Measurements from ENCODE around the gene RNF223.
A peak's percentile ranks its signal among the peaks of the same experiment; 100 is the strongest.
"Not testable (repeated sequence)": the region's sequence is repeated elsewhere in the genome, so short reads cannot be mapped to it uniquely, and the experiment has no call there.

The RNF223 gene

DNA sequence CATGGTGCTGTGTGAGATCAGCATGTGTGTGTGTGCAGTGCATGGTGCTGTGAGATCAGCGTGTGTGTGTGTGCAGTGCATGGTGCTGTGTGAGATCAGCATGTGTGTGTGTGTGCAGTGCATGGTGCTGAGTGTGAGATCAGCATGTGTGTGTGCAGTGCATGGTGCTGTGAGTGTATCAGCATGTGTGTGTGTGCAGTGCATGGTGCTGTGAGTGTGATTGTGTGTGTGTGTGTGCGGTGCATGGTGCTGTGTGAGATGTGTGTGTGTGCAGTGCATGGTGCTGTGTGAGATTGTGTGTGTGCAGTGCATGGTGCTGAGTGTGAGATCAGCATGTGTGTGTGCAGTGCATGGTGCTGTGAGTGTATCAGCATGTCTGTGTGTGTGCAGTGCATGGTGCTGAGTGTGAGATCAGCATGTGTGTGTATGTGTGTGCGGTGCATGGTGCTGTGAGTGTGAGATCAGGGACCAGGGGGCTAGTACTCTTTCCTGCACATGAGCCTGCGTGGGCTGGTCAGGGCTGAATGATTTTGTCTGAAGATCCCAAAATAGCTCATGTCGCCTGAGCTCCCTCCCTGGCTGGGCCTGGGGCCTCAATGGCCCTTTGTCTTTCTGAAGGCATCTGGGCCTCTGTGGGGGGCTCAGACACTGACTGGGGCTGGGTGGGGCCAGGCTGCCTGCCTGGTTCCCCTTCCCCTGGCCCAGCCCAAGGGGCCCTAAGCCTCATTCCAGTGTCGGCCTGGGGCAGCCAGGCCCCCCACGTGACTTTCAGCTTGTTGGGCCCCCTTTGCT, 43.0 kb downstream of the RNF223 start:
- H3K27ac ChIP-seq (ENCODE audit: low read depth, low read length); H3K9me3 ChIP-seq (ENCODE audit: control insufficient read depth, insufficient read depth, low read depth, low read length); H3K9ac ChIP-seq (ENCODE audit: low read length): not testable (repeated sequence)
- Histone ChIP-seq H3K27me3 (ENCODE audit: control insufficient read depth, insufficient read depth, low read length) (peaks cover 24% of the 10 kb centered on the region), H3K4me1 (ENCODE audit: control insufficient read depth, insufficient read depth, low read length) (peaks cover 38% of the 10 kb centered on the region), H3K4me3 (ENCODE audit: low read depth, low read length) (0 out of 2 replicates have a peak overlapping the region, but pooled peaks have one; percentile 20), H3K36me3 (ENCODE audit: control insufficient read depth, insufficient read depth, low read length) (peaks cover 15% of the 10 kb centered on the region)

DNA sequence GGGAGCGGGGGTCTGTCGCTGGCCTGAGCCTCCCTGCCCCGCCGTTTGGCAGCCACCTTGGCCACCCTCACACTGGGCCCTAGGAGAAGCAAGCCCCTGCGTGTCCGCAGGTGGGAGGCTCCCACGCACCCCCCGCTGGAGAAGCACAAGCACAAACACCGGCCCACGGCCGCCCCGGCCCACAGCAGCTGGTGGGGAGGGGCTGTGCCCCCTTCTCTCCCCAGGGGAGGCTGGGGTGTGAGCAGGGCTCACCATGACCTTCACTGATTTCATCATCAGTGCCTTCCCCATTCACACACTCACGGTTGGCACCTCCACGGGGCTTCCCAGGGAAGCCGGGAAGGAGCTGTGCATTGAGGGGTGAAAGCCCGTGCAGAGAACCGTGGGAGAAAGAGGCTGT, 46.3 kb downstream of the RNF223 start:
- no peaks in the 10 kb centered on the region for H3K9me3 ChIP-seq (ENCODE audit: control insufficient read depth, insufficient read depth, low read depth, low read length)
- H3K9ac ChIP-seq (ENCODE audit: low read length): no peak overlapping the region
- H3K4me1 ChIP-seq (ENCODE audit: control insufficient read depth, insufficient read depth, low read length): peaks cover 61% of the 10 kb centered on the region
- no peak overlapping the region for H3K27ac ChIP-seq (ENCODE audit: low read depth, low read length)
- peaks cover 12% of the 10 kb centered on the region for H3K36me3 ChIP-seq (ENCODE audit: control insufficient read depth, insufficient read depth, low read length)
- H3K27me3 ChIP-seq (ENCODE audit: control insufficient read depth, insufficient read depth, low read length): peaks cover 3% of the 10 kb centered on the region
- no peak overlapping the region for H3K4me3 ChIP-seq (ENCODE audit: low read depth, low read length)

DNA sequence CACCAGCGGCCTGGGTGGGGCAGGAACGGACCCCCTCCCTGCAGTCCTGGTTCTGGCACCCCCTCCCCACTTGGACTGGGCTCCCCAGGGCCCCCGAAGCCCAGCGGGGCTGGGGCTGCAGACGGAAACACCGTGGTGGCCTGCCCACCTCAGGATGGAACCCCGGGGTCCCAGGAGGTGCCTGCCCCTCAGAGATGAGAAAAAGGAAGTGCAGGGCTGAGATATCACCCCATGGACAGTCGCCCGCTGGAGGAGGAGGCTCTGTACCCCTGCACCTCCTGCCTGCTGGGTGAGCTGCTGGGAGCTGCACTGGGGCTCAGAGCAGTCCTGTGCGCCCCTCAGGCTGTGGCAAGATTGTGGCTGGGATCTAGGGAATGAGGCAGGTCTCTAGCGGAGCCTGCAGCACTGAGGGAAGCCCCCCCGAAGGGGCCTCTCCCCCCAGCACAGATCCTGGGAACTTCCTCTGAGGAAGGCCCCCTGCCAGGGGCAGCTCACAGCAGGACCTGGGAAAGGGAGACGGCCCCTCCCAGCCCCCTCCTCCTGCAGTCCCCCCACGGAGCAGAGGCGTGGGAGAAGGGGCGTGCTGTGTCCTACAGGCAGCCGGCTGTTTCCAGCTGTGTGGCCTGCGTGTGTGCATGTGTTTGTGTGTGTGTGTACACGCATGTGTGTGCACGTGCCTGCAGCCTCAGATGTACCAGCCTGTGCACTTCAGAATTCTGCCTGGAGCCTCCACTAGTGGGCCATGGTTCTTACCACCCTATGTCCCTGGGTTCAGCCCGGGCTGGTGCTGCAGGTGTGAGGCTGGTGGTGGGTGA, 47.3 kb downstream of the RNF223 start:
- H3K9ac ChIP-seq (ENCODE audit: low read length): no peak overlapping the region
- H3K27me3 ChIP-seq (ENCODE audit: control insufficient read depth, insufficient read depth, low read length): peaks cover 3% of the 10 kb centered on the region; the same call in 1 of the 2 replicates
- peaks cover 15% of the 10 kb centered on the region for H3K36me3 ChIP-seq (ENCODE audit: control insufficient read depth, insufficient read depth, low read length)
- no peaks in the 10 kb centered on the region for H3K9me3 ChIP-seq (ENCODE audit: control insufficient read depth, insufficient read depth, low read depth, low read length)
- H3K27ac ChIP-seq (ENCODE audit: low read depth, low read length): no peak overlapping the region
- H3K4me3 ChIP-seq (ENCODE audit: low read depth, low read length): no peak overlapping the region
- peaks cover 61% of the 10 kb centered on the region for H3K4me1 ChIP-seq (ENCODE audit: control insufficient read depth, insufficient read depth, low read length)

DNA sequence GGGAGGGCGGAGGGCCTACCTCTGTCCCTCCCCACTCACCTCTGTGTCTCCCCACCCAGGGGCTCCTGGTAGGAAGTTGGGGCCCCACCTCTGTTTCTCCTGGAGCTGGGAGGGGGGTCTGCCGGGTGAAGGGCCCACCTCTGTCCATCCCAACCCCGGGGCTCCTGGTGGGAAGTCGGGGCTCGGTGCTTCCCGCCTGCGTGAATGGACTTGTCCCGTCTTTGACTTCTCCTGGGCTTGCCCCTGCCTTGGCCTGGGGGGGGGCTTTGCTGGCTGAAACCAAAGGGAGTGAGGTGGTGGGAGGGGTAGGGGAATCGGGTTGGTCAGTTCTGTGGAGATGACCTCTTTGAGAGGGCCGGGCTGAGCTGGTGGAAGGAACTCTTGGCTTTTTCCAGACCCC, 48.4 kb downstream of the RNF223 start:
- peak overlapping the region; percentile 97; the same call in 1 of the 2 replicates for H3K27ac ChIP-seq (ENCODE audit: low read depth, low read length)

DNA sequence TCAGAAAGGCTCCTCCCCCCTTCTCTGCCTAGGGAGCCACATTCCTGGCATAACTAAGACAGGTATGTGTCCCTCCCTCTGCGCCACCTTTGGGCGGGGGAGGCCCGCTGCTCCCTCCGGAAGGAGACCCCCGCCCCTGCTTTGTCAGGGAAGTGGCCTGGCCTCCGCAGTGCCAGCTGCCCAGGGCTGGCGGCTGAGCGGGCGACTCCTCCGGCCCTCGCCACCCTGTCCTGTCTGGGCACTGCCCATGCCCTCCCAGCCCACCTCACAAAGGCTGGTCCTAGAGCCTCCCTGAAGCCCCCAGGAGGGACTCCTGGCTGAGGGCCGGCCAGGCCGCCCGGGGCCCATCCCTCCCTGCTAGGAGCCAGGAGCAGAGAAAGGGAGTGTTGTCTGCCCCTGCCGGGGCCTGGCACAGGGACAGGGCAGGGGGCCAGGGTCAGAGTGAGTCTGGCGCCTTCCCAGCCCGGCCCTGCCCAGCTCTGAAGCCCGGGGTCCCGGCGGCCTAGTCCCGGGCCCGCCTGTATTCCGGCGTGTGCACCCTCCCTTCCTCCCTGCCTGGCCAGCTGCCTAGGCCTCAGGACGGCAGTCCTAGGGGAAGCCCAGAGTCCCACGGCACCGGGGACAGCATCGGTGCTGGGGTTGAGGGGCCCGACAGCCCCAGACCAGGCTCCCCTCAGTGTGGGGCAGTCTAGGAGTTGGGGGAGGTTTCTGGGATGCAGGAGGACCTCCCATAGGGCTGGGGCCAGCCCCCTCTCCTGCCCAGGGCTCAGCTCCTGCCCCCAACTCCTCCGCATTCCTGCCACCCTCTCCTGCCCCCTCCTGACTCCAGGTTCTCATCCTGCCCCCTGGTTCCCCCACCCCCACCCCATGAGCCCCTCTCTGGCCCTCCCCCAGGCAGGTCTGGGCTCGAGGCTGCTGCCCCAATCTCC, 49.1 kb downstream of the RNF223 start:
- H3K4me1 ChIP-seq (ENCODE audit: control insufficient read depth, insufficient read depth, low read length): peaks cover 58% of the 10 kb centered on the region
- H3K36me3 ChIP-seq (ENCODE audit: control insufficient read depth, insufficient read depth, low read length): peaks cover 15% of the 10 kb centered on the region
- peaks cover 3% of the 10 kb centered on the region; the same call in 1 of the 2 replicates for H3K27me3 ChIP-seq (ENCODE audit: control insufficient read depth, insufficient read depth, low read length)
- H3K9ac ChIP-seq (ENCODE audit: low read length): peak overlapping the region; percentile 75
- H3K27ac ChIP-seq (ENCODE audit: low read depth, low read length): peak overlapping the region; percentile 97
- peak overlapping the region; percentile 35 for H3K4me3 ChIP-seq (ENCODE audit: low read depth, low read length)
- no peaks in the 10 kb centered on the region for H3K9me3 ChIP-seq (ENCODE audit: control insufficient read depth, insufficient read depth, low read depth, low read length)

More for the DNA sequence above, 48.4 kb downstream of the RNF223 start:
- Histone ChIP-seq H3K9me3 (ENCODE audit: control insufficient read depth, insufficient read depth, low read depth, low read length) (no peaks in the 10 kb centered on the region), H3K4me1 (ENCODE audit: control insufficient read depth, insufficient read depth, low read length) (peaks cover 58% of the 10 kb centered on the region), H3K9ac (ENCODE audit: low read length) (no peak overlapping the region), H3K27me3 (ENCODE audit: control insufficient read depth, insufficient read depth, low read length) (peaks cover 3% of the 10 kb centered on the region; the same call in 1 of the 2 replicates), H3K4me3 (ENCODE audit: low read depth, low read length) (no peak overlapping the region), H3K36me3 (ENCODE audit: control insufficient read depth, insufficient read depth, low read length) (peaks cover 15% of the 10 kb centered on the region)

DNA sequence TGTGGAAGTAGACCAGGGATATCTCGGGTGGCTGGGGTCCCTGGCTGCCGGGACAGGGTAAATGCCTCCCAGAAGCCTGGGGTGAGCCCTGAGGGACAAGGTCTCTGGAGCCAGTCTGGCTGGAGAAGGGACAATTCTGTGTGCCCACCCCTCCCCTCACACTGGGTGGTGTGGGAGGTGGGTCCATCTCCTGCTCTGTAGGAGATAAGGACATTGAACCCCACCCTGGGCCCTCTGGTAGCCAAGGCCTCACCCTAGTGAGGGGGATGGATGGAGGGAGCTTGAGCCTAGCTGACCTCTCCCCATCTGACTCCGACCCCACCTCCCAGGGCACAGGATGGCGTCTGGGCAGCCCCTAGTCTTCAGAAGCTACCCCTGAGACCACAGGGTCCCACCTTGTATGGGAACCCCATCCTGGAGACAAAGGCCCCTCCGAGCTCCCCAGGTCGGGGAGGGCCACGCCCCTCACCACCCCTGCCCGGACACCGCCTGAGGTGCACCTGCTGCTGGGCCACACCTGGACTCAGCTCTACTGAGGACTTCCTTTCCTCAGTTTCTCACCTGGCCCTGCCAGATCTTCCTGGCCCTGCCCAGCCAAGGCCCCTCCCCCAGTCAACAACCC, 49.8 kb downstream of the RNF223 start:
- peaks cover 58% of the 10 kb centered on the region for H3K4me1 ChIP-seq (ENCODE audit: control insufficient read depth, insufficient read depth, low read length)
- peak overlapping the region; percentile 36 for H3K9ac ChIP-seq (ENCODE audit: low read length)
- no peaks in the 10 kb centered on the region for H3K9me3 ChIP-seq (ENCODE audit: control insufficient read depth, insufficient read depth, low read depth, low read length)
- peak overlapping the region; percentile 97 for H3K27ac ChIP-seq (ENCODE audit: low read depth, low read length)
- H3K27me3 ChIP-seq (ENCODE audit: control insufficient read depth, insufficient read depth, low read length): peaks cover 3% of the 10 kb centered on the region; the same call in 1 of the 2 replicates
- peaks cover 15% of the 10 kb centered on the region for H3K36me3 ChIP-seq (ENCODE audit: control insufficient read depth, insufficient read depth, low read length)
- peak overlapping the region; percentile 34 for H3K4me3 ChIP-seq (ENCODE audit: low read depth, low read length)

DNA sequence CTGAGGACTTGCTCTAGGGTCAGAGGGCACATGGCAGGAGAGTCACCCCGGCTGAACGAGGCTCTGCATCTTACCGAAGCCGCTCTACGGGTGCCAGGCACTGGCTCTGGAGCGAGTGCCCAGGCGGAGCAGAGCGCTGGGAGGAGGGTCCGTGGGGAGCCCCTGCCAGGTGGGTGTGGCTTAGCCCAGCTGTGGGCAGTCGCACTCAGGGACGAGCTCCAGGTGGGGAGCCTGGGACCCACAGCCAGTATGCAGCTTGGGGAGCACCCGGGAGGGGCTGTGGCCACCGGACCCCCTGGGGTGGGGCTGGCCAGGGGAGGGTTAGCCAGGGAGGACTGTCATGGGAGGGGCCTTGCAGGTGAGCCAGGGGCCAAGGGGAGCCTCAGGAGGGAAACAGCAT, 50.4 kb downstream of the RNF223 start:
- Histone ChIP-seq H3K4me3 (ENCODE audit: low read depth, low read length) (no peak overlapping the region; the same call in 1 of the 2 replicates), H3K9ac (ENCODE audit: low read length) (no peak overlapping the region), H3K4me1 (ENCODE audit: control insufficient read depth, insufficient read depth, low read length) (peaks cover 58% of the 10 kb centered on the region), H3K36me3 (ENCODE audit: control insufficient read depth, insufficient read depth, low read length) (peaks cover 15% of the 10 kb centered on the region), H3K27ac (ENCODE audit: low read depth, low read length) (peak overlapping the region; percentile 97; the same call in 1 of the 2 replicates), H3K27me3 (ENCODE audit: control insufficient read depth, insufficient read depth, low read length) (peaks cover 3% of the 10 kb centered on the region; the same call in 1 of the 2 replicates), H3K9me3 (ENCODE audit: control insufficient read depth, insufficient read depth, low read depth, low read length) (no peaks in the 10 kb centered on the region)

DNA sequence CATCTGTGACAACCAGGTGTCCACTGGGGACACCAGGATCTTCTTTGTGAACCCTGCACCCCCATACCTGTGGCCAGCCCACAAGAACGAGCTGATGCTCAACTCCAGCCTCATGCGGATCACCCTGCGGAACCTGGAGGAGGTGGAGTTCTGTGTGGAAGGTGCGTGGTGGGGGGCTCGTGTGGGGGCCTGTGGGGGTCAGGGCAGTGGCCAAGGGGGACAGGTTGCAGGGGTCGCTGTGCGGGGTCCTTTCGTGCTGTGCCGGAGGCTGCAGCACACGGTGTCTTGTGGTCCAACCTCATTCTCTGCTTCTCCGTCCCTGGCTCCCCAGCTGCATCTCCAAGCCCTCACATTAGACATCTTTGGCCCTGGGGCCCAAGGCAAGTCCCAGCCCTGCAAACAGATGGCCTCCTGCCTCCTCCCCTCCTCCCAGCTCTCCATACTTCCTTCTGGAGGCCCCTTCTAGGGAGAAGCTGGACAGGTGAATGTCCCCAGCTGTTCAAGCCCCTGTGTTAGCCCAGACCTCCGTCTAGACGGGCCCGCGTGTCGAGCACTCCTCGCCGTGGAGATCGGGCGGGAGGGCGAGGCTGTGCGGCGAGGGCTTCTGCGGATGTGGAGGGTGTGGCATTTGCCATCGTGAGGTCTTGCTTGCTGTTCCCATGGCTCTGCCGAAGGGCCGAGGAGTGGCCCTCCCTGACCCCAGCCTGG, 51.6 kb downstream of the RNF223 start:
- Histone ChIP-seq H3K36me3 (ENCODE audit: control insufficient read depth, insufficient read depth, low read length) (peaks cover 13% of the 10 kb centered on the region), H3K4me1 (ENCODE audit: control insufficient read depth, insufficient read depth, low read length) (peaks cover 58% of the 10 kb centered on the region), H3K27me3 (ENCODE audit: control insufficient read depth, insufficient read depth, low read length) (peaks cover 3% of the 10 kb centered on the region; the same call in 1 of the 2 replicates), H3K27ac (ENCODE audit: low read depth, low read length) (no peak overlapping the region), H3K9ac (ENCODE audit: low read length) (peak overlapping the region; percentile 20), H3K4me3 (ENCODE audit: low read depth, low read length) (no peak overlapping the region), H3K9me3 (ENCODE audit: control insufficient read depth, insufficient read depth, low read depth, low read length) (no peaks in the 10 kb centered on the region)

DNA sequence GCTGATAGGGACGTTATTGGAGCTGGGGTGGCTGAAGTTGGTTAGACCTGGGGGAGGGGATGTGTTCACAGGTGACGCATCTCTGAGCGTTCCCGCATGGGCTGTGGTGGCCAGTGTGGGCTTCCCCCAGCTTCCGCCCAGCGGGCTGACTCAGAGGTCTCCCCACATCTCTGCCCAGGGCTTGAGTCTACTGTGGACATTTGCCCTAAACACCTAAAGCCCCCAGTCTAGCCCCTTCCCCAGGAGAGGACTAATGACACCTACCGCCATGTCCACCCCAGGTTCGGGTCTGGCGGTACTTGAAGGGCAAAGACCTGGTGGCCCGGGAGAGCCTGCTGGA, 52.2 kb downstream of the RNF223 start:
- peak overlapping the region; percentile 20 for H3K9ac ChIP-seq (ENCODE audit: low read length)
- H3K27me3 ChIP-seq (ENCODE audit: control insufficient read depth, insufficient read depth, low read length): peaks cover 3% of the 10 kb centered on the region; the same call in 1 of the 2 replicates
- H3K27ac ChIP-seq (ENCODE audit: low read depth, low read length): no peak overlapping the region
- peaks cover 55% of the 10 kb centered on the region for H3K4me1 ChIP-seq (ENCODE audit: control insufficient read depth, insufficient read depth, low read length)
- peak overlapping the region; percentile 87; the same call in 1 of the 2 replicates for H3K4me3 ChIP-seq (ENCODE audit: low read depth, low read length)
- no peaks in the 10 kb centered on the region for H3K9me3 ChIP-seq (ENCODE audit: control insufficient read depth, insufficient read depth, low read depth, low read length)
- peaks cover 9% of the 10 kb centered on the region; the same call in 1 of the 2 replicates for H3K36me3 ChIP-seq (ENCODE audit: control insufficient read depth, insufficient read depth, low read length)

Measured in HUES6 (cell line).